HG02973 (cell line): ENCODE data around the gene MYO1D.

Experiments
- ATAC-seq: cut with Tn5 transposase; IDR thresholded peaks from one replicate; pipeline ENCODE4 v1.9.1; 2021; ENCODE audit warnings: moderate library complexity; ENCODE audit not compliant: unreplicated experiment

The MYO1D gene

GRCh38 chr17:32588135-32588534, 288.8 kb downstream of the MYO1D start:
- ATAC-seq: no peak

DNA sequence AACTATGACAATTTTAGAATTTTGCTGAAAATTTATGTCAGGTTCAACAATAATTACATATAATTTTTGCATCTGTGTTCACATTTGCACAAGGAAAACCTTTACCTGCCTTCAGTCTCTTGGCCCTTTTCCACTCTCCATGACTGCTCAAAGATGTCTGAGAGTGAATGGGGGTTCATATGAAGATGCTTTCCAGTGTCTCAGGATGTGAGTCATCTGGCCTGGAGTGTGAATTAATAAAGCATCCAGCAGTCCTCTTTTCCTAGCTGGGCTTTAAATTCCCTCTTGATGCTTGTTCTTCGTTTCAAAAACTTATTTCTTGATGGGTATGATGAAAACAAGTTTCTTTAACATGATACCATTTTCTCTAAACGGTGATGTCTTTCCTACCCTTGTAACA, 290.3 kb downstream of the MYO1D start:
- ATAC-seq: no peak

DNA sequence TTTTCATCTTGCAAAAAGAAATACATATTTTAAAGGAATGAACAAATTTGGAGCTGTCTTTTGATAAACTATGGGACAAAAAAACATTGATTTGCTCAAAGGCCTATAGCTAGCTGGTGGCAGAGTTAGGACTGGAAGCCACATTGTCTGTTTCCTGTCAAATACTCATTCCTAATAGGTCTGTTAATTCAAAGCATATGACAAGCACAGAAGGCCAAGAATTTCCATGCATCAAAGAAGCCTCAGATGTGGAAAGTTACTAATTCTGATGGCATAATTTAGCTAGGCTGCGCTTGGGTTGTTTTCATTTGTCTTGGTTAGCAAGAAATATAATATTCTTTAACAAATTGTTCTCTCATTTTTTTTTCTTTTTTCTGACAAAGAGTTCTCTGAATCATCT, 292.1 kb downstream of the MYO1D start:
- no peak for ATAC-seq

GRCh38 chr17:32583053-32583452, 293.9 kb downstream of the MYO1D start:
- ATAC-seq: no peak

- ATAC-seq: no peak
Observed at GRCh38 chr17:32575852-32576251, 301.1 kb downstream of the MYO1D start.

GRCh38 chr17:32570081-32570396, 306.9 kb downstream of the MYO1D start:
- no peak for ATAC-seq

DNA sequence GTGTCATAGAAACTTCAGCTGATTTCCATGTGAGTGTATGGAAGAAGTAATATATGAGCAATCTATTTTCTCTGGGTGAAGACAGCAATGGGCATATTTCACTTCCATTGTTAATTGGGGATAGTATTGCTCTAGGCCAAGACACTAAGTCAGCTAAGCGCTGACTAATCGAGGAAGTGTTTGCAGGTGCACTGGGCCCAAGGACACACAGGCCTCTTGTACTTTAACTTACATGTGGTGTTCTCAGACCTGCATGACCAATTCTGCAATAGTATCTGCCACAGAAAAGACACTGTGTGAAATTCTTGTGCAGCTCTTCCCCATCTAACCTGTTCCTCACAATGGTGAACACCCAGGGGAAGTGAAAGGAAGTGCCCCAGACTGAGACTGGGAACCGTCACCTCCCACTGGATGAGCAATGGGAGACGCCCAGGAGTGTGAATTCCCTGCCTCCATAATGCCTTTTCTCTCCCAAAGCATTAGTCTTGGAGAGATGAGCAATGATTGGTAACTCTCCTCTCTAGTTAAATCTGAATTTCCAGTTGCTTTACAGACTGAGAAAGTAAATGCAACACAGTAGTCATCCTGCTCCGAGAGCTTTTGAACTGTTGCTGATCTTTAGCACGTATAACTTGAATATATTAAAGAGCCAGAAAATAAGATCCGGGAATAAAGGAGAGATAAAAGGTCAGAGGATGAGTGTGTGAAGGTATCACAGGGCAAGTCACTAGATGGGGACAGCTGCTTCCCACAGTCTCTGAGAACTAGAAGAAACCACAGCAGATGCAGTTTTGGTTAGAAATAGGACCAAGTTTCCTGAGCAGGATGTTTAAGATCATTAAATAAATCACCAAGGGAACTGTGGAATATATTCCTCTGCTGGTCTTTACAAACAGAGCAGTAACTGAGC, 307.5 kb downstream of the MYO1D start:
- no peak for ATAC-seq

DNA sequence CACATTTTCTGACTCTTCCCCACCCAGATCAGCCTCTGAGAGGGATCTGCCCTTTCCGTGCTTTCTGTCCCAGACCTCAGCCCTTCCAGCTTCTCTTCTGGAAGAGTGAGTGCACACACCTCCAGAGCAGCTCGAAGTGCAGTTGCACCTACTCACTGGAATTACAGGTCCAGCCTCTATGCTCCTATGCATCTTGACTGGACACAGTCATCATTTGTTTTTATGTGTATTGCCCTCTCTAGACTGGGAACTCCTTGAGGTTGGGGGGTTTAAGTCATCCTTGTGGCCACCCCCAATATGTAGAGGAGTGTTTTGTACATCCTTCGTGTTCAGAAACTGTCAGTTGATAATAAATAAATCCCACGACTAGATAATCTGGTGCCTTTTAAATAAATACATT, 308.2 kb downstream of the MYO1D start:
- no peak for ATAC-seq

DNA sequence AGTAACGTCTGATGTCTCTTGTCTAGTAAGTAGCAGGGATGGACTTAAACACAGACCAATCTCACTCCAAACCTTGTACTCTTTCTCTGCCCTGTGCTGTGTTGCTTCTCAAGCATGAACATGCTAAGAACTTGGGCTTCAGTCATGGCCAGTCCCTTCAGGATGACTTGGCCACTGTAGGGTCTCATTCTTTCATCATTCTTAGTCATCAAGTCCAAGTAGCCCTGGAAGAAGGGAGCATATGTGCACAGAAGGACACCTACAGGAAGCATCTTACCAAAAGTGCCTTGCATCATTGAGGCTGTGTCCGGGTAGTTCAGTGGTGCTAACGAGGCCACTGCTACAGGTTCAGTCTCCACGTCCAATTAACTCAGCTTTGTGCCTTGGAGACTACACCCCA, 309.4 kb downstream of the MYO1D start:
- no peak for ATAC-seq

GRCh38 chr17:32567086-32567485, 309.8 kb downstream of the MYO1D start:
- no peak for ATAC-seq

DNA sequence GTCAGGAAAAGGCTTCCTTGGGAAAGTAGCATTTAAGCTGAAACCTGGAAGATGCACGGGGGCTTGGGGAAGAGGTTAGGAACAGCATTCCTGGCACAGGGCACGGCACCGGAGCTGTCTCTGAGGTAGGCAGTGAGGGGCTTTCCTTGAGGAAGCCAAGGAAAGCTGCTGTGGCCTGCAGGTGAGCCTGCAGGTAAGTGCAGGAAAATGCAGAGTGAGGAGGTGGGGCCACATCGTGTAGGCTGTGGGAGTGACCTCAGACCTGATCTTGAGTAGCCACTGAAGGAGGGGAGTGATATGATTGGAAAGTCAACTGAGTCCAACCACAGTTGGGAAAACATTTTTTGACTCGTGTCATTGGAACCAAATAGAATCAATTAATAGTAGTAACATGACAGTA, 310.6 kb downstream of the MYO1D start:
- no peak for ATAC-seq

DNA sequence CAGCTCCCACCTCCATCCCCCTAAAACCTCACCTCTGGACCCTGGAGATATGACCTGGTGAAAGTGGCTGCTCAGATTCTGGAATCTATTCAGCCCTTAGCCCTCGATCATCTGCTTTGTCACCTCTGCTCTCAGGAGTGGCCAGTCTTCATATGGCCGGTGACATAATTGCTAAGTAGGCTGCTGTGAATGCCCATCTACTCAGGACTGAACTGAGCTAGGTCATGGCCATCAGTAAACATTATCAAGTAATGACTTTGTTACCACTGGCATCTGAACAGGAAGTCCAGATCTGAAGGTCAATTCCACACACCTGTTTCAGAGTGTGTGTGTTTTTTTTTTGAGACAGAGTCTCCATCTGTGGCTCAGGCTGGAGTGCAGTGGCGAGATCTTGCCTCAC, 311.5 kb downstream of the MYO1D start:
- no peak for ATAC-seq

DNA sequence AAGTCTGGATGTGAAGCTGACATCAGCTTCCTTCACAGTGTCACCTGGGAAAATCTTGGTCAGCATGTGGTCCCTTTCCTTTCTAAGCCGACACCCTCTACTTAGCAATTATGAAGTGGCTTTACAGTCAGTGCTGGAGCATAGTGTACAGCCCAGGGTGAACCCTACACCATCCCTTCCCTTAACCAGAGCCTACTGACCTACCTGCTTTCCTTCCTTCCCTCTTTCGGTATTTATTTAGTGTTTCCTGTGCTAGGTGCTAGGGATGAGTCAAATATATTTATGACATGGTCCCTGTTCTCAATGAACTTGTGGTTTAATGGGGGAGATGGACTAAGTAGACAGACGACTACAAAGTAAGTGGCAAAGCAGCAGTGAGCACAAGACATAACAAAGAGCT, 312.6 kb downstream of the MYO1D start:
- no peak for ATAC-seq

GRCh38 chr17:32563583-32563982, 313.3 kb downstream of the MYO1D start:
- no peak for ATAC-seq

GRCh38 chr17:32558997-32559650, 317.8 kb downstream of the MYO1D start:
- ATAC-seq: peak; percentile 84

DNA sequence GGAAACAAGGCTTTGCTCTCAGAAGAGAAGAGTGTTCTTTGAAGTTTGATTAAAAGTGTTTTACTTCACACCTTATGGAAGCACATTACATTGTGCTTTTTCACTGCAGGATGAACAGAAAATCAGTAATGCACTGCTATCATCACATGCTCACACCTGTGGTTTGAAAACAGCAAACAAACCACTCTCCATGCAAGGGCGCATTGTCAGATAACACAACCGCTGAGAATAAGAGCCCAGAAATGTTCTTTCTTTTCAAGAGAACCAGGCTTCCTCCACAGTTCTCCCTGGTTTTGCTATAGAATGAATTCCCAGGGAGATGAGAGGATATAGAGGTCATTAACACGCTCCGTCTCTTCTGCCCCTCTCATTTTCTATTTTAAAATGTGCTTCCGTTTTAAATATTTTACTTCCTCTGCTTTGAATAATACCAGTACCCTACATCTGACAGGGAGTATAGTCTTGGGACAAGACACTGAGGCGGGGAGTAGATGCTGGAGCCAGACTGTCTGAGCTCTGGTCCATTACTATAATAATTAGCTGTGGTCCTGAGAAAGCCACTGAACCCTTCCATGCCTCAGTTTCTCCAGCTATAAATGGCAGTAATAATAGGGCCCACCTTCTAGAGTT, 318.5 kb downstream of the MYO1D start:
- no peak for ATAC-seq

GRCh38 chr17:32555611-32556310, 321.2 kb downstream of the MYO1D start:
- ATAC-seq: no peak

DNA sequence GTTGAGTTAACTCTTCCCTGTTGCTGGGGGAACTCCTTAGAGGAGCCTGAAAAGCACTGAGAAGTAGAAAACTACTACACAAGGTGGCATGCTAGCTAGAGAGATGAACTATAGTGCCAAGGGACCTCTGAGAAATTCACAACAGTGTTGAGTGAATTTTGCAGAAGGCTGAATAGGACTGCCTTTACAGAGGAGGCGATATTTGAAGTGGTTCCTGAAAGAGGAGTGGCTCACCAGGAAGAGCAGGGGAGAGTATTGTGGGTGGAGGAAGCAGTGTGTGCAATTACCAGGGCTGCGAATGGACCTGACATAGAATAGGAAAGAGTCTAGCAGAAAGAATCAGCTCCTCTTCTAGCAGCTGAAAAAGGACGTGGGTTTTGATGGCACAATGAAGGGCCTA, 323.8 kb downstream of the MYO1D start:
- ATAC-seq: no peak

DNA sequence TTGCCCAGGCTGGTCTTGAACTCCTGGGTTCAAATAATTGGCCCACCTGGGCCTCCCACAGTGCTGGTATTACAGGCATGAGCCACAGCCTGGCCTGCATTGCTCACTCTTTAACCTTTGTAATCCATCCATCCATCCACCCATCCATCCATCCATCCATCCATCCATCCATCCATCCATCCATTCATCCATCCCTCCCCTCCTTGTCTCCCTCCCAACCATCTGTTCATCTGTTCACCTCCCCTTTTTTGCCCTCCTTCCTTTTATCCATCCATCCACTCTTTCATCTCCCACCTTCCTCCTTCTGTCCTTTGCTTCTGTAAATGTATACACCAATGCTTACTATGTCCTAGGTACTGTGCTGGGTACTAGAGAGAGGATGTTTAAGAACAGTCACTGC, 324.6 kb downstream of the MYO1D start:
- no peak for ATAC-seq

DNA sequence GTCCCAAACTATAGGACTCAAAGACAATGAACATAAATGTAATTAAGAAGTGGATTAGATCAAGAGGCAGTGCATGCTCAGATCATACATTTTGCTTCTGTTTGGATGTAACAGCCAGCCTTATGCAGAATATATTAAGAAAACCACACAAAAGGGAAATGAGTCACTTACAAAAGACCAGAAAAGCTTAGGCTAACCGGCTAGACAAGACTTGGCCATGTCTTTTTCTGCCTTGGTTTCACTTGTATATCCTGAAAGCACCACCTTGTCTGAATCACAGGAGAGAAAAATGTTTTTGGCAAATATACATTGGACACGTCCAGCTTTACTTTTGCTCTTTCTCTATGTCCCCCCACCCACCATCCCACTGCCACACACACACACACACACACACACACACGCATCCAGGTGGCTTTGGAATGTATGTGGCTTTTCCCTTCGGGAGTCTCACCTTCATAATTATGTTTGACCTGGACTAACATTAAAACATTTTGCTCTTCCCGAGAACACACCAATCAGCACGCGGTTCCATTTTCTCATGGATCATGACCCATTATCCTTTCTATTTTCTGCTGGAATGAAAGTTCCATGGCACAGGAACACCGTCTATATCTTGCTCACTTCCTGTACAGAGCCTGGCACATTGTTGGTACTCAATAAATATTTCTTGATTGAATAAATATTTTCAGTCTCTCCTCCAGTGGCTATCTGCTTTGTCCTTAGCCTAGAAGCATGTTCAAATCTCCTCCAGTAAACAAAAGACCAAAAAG, 325.6 kb downstream of the MYO1D start:
- peak; percentile 56 for ATAC-seq

DNA sequence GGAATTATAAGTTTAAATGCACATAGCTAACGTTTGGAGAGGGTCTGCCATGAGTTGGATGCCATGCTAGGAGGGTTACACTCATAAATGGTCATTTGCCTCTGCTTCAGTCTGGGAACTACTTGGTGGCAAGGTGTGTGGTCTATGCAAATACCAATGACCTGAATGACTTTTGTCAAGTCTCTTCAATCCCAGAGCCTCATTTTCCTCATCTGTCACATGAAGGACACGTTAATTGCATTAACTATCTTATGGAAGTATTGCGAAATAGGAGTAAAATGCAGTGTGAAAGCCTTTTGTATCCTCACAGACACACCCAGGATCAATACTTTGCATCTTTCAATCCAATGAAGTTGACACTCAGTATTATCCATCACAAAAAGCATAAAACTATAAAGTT, 327.4 kb downstream of the MYO1D start:
- ATAC-seq: no peak
